Activated CD8-positive, alpha-beta memory T cell treated with anti-CD3 and anti-CD28 coated beads for 48 hours (primary cell): ENCODE measurements around the gene IMP3.
"Not testable (repeated sequence)": the region's sequence is repeated elsewhere in the genome, so short reads cannot be mapped to it uniquely, and the experiment has no call there.

Experiments
- DNase-seq, 3 experiments: peaks; one replicate each; pipeline ENCODE4 v3.0.0-alpha.2; 2020; ENCODE audit warnings: low read depth in 2 of 3, low spot score in 2 of 3

IMP3 gene, protein sequence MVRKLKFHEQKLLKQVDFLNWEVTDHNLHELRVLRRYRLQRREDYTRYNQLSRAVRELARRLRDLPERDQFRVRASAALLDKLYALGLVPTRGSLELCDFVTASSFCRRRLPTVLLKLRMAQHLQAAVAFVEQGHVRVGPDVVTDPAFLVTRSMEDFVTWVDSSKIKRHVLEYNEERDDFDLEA

DNA sequence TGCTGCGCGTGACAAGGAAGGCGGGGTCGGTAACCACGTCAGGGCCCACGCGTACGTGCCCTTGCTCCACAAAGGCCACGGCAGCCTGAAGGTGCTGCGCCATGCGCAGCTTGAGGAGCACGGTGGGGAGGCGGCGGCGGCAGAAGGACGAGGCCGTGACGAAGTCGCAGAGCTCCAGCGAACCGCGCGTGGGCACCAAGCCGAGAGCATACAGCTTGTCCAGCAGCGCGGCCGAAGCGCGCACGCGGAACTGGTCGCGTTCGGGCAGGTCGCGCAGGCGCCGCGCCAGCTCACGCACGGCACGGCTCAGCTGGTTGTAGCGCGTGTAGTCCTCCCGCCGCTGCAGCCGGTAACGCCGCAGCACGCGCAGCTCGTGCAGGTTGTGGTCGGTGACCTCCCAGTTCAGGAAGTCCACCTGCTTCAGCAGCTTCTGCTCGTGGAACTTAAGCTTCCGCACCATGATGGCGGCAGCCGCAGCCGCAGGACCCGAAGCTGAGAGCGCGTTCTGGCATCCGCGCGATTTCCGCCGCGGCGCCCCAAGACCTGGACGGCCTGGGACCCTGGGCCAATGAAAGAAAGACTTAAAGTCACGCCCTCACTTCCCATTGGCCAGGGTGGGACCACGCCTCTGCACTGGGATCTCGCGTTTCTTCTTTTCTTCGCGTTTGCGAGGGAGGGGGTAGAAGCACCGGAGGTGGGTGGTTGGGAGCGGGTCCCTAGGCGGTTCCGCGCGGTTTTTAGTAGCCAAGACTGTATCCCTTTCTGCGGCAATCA is at the start of gene IMP3:
Gene IMP3 (minus strand): TSS at position 516 of the 774 bp plus-strand sequence. CDS start 56 bp downstream, at position 460.
- peak; percentile 73 to 85 (median 73) for DNase-seq

DNA sequence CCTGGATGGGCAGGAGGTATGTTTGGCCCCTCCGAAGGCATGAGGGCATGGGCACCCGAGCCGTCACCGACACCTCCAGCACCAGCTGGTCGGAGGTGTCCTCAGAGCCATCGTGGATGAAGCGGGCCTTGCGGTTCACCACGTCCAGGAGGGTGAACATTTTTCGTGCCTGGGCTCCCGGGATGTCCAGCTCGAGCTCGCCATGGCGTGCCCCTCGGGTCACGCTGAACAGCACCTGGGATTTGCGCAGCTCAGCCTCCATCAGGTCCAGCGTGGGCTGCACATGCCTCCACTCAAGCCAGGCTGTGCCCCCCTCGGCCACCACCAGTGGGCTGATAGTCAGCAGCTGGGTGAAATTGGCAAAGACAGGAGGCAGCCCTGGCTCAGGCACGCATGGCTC is 49.4 kb upstream of the IMP3 start:
- not testable (repeated sequence) for DNase-seq

DNA sequence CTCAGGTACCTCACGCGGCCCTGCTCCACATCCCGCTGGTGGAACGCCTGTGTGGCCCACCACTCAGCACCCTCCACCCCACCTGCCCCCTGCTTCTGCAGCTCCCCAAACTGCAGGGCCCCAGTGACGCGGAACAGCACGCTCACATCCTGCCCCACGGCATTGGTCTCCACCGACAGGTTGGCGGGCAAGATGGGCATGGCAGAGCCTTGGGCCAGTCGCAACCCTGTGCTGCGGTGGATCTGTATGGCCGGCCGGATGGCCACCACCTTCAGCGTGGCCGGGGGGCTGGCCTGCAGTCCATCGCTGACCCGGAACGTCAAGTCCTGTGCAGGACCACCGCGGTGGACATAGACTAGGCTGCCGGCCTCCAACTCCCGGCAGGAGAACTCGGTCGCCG is 48.8 kb upstream of the IMP3 start:
- no peak for DNase-seq

DNA sequence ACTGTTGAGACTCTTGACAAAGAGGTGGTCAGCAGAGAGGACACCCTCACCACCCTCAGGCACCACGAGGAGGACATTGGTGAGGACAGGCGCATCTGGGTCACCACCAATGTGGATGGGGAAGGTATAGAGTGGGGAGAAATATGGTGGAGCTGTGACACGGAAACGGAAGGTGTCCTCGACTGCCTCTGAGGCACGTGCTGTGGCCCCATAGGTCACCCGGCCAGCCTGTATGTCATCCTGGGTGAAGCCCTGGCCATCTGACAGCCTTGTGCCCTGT is 48.2 kb upstream of the IMP3 start:
- no peak for DNase-seq

DNA sequence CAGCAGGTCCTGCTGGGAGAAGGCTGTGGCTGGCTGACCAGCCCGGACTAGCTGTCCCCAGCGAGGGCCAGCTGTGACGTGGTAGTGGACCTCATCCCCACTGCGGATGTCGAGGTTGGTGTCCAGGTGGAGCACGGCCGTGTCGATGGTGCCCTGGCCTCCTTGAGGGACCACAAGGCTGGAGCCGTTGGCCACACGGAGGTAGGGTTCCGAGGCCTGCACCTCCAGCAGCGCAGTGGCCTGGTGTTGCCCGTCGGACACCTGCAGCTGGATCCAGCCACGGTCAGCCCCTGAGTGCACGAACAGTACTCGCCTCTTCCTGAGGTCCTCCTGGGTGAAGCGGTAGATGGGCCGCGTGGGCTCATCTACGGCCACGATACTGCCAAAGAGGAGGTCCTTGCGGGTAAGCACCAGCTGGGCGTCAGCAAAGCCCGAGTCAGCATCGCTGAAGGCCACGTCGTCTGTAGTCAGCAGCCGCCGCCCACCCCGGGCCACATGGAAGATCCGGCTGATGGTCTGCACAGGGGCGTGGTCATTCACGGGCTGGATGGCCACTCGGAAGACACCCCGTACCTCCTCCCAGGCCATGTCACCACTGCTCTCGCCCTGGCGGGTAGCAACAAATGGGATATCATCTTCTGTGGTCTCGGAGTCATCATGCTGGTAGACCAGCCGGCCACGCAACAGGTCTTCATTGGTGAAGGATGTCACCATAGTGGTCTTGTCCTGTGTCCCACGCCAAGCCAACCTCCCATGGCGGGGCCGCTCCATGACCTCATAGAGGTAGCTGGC is 47.7 kb upstream of the IMP3 start:
- DNase-seq = no peak

DNA sequence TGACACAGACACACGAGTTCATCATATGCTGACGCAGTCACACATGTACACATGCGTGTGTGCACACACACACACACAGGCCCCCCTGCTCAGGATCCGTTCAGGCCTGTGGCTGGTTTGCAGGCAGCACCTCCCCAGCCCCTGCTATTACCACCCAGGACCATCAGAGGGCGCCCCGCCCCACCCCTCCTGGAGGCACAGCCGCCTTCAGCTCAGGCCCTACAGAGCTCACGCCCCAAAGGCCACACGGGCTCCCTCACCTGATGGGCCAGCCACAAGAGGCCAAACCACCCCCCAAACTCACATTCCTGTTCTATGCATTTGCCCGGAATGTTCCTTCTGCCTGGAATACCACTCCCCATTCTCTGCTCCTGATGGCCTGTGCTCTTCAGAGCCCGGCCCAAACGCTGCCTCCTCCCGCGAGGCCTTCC is 46.2 kb upstream of the IMP3 start:
- peak; percentile 59 to 74 (median 63) for DNase-seq

DNA sequence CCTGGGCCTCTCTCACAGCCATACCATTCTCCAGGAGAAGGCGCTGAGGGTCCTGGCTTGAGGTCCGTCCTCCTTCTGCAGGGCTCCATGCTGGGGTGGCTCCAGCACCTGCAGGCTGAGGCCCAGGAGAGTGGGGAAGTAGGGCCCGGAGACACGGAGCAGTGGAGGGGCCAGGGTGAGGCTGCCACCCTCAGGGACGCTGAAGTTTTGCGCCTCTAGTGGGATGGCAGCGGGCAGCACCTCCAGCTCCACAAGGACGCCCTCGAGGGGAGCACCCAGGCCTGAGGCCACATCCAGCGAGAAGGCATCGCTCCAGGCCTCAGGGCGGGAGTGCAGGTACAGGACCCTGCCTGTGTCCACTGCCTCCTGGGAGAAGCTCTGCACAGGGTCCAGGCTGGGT is 45.2 kb upstream of the IMP3 start:
- no peak for DNase-seq

DNA sequence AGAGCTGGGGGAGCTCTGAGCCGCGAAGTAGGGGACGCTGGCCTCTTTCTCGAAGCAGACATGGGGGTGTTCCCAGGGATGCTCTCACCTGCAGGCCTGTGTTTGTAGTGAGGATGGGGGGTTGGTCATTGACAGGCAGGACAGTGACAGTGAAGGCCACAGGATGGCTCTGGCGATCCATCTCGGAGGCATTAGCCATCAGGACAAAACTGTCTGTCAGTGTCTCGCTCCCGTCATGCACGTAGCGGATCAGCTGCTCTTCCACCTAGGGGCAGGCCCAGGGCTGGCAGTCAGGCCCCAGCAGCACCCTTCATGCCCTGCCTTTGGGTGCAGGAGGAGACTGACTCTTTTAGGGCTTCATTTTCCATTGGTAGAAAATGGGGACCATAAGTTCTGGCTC is 44.6 kb upstream of the IMP3 start:
- DNase-seq = no peak

DNA sequence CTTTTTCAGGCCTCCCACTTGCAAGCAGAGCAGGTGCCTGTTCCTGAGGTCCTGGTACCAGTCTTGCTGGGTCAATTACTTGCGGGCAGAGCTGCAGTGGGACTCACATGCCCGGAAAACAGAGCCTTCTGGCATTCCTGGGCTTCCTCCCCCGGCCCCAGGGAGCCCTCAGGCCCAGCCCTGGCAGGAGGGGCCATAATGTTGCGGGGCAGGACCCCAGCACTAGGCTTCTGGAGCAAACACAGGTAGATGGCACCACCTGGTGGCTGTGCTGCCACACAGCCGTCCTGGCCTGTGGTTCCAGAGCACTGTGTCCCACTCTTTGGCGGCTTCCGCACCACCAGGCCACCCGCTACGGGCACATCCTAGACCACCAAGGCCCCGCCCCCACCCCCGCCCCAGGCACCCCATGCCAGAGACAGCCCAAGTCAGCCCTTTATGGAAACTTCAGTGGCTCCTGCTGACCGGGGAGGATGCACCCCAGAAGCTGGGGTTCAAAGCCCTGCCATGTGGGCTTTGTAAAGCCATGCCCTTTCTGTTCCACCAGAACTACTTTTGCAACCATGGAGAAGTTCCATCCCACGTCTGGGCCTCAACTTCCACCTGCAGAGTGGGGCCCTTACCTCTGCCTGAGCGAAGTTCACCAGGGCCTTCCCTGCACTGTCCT is 43.8 kb upstream of the IMP3 start:
- DNase-seq = peak; percentile 47 to 59 (median 51)

DNA sequence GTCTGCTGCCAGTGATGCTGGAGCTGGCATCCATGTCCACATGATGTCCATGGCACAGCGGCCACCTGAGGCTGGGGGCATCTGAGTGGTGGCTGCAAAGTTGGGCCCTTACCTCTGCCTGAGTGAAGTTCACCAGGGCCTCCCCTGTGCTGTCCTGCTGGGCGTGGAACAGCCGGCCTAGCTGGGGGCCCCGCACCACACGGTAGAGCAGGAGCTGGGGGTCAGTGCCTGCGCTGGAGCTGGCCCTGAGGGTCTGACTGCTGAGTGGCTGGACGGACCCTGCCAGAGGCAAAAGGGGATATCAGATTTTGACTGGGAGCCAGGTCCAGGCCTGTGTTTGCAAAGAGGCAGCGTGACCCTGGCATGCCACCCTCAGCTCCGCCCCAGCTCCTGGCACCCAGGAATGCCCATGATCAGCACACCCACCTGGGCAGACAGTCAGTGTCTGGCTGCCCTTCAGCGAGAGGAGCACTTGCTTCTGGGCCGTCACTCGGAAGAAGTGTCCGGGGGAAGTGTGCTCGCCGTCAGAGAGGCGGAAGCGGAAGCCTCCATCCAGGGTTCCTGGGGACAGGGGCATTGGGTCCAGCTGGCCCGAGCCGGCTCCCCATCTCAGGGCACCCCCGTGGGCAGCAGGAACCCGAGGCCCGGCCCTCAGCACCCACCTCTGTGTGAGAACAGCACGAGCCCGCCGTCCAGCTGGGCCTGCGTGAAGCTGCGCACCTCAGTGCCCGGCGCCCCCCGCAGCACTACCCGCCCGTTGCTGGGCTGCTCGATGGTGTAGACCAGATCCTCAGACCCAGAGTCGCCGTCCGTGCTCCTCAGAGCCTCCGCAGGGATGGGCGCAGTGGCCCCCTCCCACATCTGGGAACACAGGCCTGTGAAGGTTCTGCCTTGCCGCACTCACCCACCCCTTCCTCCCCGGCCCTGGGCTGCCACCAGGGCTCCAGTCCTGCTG is 42.4 kb upstream of the IMP3 start:
- no peak for DNase-seq

DNA sequence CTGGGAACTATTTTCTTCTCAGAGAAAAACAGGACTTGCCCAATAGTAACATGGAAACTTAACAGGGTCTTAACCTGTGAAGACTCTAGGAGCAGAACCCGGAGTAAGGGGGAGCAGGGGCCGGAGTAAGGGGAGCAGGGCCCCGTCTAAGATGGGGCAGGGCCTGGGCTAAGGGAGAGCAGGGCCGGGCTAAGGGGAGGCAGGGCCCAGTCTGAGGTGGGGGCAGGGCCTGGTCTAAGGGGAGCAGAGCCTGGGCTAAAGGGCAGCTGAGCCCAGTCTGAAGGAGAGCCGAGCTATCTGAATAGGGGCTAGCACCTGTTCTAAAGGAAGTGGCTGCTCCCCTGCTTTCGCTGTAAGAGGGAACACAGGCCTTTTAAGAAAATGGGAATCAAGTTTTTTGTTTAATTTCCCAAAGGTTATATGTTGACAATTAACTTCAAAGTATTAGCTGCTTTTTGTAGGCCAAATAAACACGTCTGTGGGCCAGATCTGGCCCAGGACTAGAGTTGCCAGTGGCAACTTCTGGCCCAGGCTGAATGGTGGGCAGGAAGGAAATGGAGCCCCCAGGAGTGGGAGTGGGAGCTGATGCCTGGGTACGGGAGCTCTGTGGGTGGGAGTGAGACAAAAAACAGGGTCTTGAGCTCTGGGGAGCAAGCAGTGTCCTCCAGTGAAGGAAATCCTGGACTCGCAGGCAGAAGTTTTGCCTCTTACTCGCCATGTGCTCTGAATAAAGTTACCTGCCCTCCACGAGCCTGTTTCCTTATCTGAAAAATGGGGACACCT is 40.2 kb upstream of the IMP3 start:
- no peak for DNase-seq

DNA sequence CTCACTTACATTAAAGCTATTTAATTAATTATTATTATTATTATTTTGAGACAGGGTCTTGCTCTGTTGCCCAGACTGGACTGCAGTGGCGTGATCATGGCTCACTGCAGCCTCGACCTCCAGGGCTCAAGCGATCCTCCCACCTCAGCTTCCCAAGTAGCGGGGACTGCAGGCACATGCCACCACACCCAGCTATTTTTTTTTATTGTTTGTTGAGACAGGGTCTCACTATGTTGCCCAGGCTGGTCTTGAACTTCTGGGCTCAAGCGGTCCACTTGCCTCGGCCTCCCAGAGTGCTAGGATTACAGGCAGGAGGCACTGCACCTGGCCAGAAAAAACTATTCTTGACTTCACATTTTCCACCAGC is 38.3 kb upstream of the IMP3 start:
- DNase-seq = not testable (repeated sequence)

DNA sequence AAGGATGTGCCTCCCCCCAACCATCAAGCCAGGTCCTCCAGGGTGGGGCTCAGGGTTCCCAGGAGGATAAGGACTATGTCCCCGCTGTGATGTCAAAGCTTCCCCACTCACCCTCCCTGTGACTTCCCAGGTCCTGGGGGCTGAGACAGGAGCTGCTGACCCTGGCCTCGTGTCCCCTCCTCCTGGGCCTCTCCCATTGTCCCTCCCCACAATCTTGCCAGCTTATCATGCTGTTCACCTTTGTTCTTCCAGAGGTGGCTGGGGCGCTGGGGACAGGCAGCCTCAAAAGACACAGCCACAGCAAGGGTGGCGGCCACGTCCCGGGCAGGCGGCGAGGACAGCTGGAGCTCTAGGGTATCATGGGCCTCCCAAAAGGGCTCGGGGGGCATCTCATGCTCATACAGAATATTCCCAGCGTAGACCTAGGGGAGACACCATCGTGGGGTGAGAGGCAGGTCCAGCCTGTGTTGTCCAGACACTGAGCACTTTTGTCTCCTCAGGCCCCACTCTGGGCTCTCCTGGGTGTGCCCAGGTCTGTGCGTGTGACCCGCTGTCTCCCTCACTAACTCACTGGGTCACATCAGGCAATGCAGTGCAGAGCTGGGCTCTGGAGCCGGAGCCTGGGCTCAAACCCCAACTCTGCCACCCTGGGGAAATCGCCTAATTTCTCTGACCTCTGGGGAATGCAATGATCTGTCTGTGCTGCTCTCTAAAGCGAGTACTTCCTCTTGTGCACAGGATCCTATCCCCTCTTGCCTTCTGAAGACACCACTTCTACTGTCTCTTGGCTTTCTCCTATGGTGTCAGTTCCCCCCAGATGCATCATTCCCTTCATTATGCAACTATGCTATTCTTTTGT is 37.7 kb upstream of the IMP3 start:
- DNase-seq = no peak

DNA sequence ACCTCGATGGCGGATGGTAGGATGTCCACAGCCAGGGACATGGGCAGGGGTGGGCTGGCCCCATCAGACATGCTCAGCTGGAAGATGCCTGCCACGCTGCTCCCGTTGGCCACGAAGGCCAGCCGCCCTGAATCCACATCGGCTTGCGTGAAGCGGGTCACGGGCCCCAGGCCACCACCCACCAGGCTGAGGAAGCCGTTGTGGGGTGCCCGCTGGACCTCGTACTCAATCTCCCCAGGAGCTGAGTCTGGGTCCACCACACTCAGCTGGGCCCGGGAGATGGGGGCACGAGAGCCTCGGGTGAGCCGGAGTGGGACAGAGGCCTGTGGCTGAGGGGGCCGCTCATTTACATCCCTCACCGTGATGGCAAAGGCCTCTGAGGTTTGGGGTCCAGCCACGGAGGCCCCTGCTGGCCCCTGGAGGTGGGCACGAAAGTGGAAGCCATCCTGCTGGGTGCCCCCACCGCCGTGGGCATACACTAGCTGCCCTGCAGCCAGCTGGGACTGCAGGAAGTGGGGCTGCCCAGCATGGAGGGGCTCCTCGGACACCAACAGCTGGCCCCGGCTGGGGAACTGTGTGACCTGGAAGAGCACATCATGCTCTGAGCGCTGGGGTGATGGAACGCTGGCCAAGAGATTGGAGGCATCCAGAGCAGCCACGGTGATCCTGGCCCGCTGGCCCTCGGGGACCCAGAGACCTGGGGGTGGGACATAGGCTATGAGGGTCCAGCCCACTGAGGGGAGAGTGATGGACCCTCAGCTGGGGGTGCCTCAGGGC is 36.9 kb upstream of the IMP3 start:
- DNase-seq = no peak

DNA sequence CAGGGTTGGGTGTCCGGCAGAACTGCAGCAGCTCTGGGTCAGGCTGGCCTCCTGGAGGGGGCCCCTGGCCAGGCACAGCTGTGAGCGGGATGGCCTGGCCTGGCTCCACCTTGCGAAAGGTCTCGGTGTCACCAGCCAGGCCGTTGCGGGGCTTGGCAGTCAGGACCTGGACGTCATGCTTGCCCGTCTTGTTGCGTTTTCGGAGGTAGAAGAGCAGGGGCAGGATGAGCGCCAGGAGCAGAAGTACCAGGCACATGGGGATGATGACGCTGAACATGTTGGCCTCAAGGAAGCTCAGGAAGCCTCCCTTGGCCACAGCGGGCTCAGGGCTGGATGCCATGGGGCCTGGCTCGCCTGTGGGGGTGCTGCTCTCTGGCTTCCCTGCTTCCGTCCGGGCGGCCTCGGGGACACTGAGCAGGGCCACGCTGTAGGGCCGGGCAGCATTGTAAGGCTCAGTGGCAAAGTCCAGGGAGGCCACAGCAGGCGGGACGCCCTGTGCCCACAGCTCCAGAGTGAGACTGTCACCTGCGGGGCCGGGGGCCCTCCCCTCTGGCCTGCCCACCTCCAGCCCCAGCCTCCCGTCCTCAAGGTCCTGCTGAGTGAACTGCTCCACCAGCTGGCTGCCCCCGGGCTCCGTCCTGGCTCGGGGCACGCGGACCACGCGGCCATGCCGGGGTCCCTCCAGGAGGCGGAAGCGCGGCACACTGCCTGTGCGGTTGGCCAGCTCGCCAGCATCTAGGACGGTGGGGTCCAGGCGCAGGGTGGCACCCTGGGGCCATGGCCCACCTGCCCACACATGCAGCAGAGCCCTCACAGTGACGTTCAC is 35.8 kb upstream of the IMP3 start:
- no peak for DNase-seq

DNA sequence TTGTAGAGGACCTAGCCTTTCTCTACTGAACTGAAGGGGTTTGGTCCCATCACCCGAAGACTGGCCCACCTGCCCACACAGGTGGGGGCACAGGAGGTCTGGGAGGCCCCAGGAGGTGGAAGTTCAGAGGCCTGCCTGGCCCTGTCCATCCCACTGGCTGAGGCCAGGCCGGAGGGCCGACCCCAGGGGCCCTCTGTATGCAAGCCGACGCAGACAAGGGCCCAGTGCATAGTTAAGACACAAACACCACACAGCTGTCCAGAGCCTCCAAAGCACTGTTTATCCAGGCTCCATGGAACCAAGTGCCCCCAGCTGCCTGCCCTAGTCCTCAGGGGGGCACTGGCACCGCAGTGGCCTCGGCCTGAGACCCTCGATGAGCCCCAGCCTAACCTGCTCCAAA is 34.3 kb upstream of the IMP3 start:
- DNase-seq = no peak
